B cell (primary cell): Measurements from ENCODE around the gene CGB1. TPM values are rescaled to one million over a fixed set of nuclear protein-coding genes. Genes with fewer than 3 reads are reported as not detected.

ENCODE experiments used
- ATAC-seq: fragments of 200-7000 bp; cut with Tn5 transposase; one replicate; pipeline ENCODE4 v1.10.0; 2021; ENCODE audit warnings: low read depth, mild to moderate bottlenecking, moderate number of reproducible peaks, moderate library complexity
- CTCF ChIA-PET: fragments of 350-600 bp; sonication (Branson Sonifier 250); formaldehyde crosslinking; loops from one replicate; lab custom pipeline; 2021; ENCODE audit warnings: antibody characterized with exemption, inconsistent platforms; lab: Charles Lee
- POLR2A ChIA-PET: fragments of 350-600 bp; sonication (Branson Sonifier 250); formaldehyde crosslinking; loops from one replicate; lab custom pipeline; 2021; ENCODE audit warnings: antibody characterized with exemption; lab: Charles Lee
- DNase-seq: peaks from one replicate; pipeline ENCODE4 v3.0.0; 2013
- H2AFZ ChIP-seq: 2 replicates; pipeline ENCODE4 v1.6.1; 2012; ENCODE audit warnings: mild to moderate bottlenecking, low read depth, low read length; ENCODE audit not compliant: insufficient read depth, poor library complexity, severe bottlenecking
- H3K27ac ChIP-seq, 2 donors: 1 replicate in 1 of 2; 2 replicates in 1 of 2; pipeline ENCODE4 v1.5.1; 2012 to 2013; ENCODE audit warnings: low read length in 2 of 2, mild to moderate bottlenecking in 2 of 2, moderate library complexity in 1 of 2
- H3K27me3 ChIP-seq, 4 experiments: fragments of 200-600 bp in 1 of 4; sonication (generic) in 1 of 4; replicated peaks in 1 of 4; 1 replicate in 2 of 4; 2 replicates in 2 of 4; pipeline versions ENCODE4 v1.6.1 to v1.7.0; 2013 to 2016; ENCODE audit warnings: low read length in 3 of 4, mild to moderate bottlenecking in 2 of 4, mixed read lengths in 1 of 4, moderate library complexity in 1 of 4; ENCODE audit not compliant: insufficient read depth in 4 of 4, control insufficient read depth in 3 of 4; ENCODE audit errors: control extremely low read depth in 1 of 4
- H3K36me3 ChIP-seq, 2 experiments: replicated peaks in 1 of 2; 1 replicate in 1 of 2; 2 replicates in 1 of 2; pipeline versions ENCODE4 v1.6.1 to v1.7.1; 2013; ENCODE audit warnings: low read length in 1 of 2; ENCODE audit not compliant: insufficient read depth in 2 of 2, control insufficient read depth in 1 of 2; ENCODE audit errors: control extremely low read depth in 1 of 2, extremely low read depth in 1 of 2
- H3K4me1 ChIP-seq, 2 donors: fragments of 200-600 bp in 1 of 2; sonication (generic) in 1 of 2; 1 replicate in 1 of 2; 2 replicates in 1 of 2; pipeline versions ENCODE4 v1.5.1 to v1.6.1; 2013 to 2017; ENCODE audit warnings: low read length in 2 of 2; ENCODE audit not compliant: control insufficient read depth in 2 of 2, insufficient read depth in 2 of 2
- H3K4me2 ChIP-seq: replicated peaks from 2 replicates; pipeline ENCODE3; 2012; ENCODE audit warnings: mild to moderate bottlenecking, low read depth, low read length; ENCODE audit not compliant: poor library complexity, severe bottlenecking
- H3K4me3 ChIP-seq, 5 experiments: fragments of 200-600 bp in 1 of 5; sonication (generic) in 1 of 5; 1 replicate in 3 of 5; 2 replicates in 2 of 5; pipeline versions ENCODE4 v1.5.1 to v1.7.0; 2011 to 2016; ENCODE audit warnings: low read length in 4 of 5, mild to moderate bottlenecking in 4 of 5, low read depth in 2 of 5, control low read depth in 1 of 5, moderate library complexity in 1 of 5; ENCODE audit not compliant: insufficient read depth in 1 of 5; ENCODE audit errors: control extremely low read depth in 1 of 5, extremely low read depth in 1 of 5
- H3K79me2 ChIP-seq: fragments of 200-600 bp; sonication (generic); one replicate; pipeline ENCODE4 v1.6.0; 2016; ENCODE audit warnings: low read length; ENCODE audit not compliant: control insufficient read depth, insufficient read depth
- H3K9ac ChIP-seq: fragments of 200-600 bp; sonication (generic); 2 replicates; pipeline ENCODE4 v1.6.1; 2017; ENCODE audit warnings: mild to moderate bottlenecking, low read length, moderate library complexity
- H3K9me3 ChIP-seq, 3 donors: one replicate each; pipeline versions ENCODE4 v1.6.1 to v1.7.1; 2013; ENCODE audit warnings: low read length in 2 of 3; ENCODE audit not compliant: control insufficient read depth in 2 of 3, insufficient read depth in 1 of 3; ENCODE audit errors: control extremely low read depth in 1 of 3
- H4K20me1 ChIP-seq: 2 replicates; pipeline ENCODE4 v1.6.0; 2012; ENCODE audit warnings: mild to moderate bottlenecking, low read length; ENCODE audit not compliant: insufficient read depth, control insufficient read depth, poor library complexity, severe bottlenecking
- H3K27ac Mint-ChIP-seq: one replicate; pipeline ENCODE4 v1.8.0; 2021; ENCODE audit warnings: mixed read lengths
- H3K27me3 Mint-ChIP-seq: one replicate; pipeline ENCODE4 v1.8.0; 2021; ENCODE audit warnings: mixed read lengths
- H3K4me1 Mint-ChIP-seq: one replicate; pipeline ENCODE4 v1.8.0; 2021; ENCODE audit warnings: mixed read lengths
- H3K4me3 Mint-ChIP-seq: one replicate; pipeline ENCODE4 v1.8.0; 2021; ENCODE audit warnings: mixed read lengths
- H3K9me3 Mint-ChIP-seq: one replicate; pipeline ENCODE4 v1.8.0; 2022; ENCODE audit warnings: mixed read lengths; ENCODE audit not compliant: insufficient read depth
- CTCF ChIP-seq: fragments of 200-600 bp; IDR thresholded peaks from one replicate; pipeline ENCODE4 v1.8.0; 2022; ENCODE audit warnings: antibody characterized with exemption, mild to moderate bottlenecking
- EZH2 ChIP-seq: IDR thresholded peaks from 2 replicates; pipeline ENCODE4 v1.6.1; 2012; ENCODE audit warnings: borderline replicate concordance, low read depth, mild to moderate bottlenecking, moderate library complexity, low read length; ENCODE audit not compliant: insufficient read depth, poor library complexity, severe bottlenecking
- WGBS: methylation state at CpG from one replicate; pipeline ENCODE4 v1.1.5; 2013; ENCODE audit warnings: missing lambda C conversion rate; ENCODE audit not compliant: insufficient coverage; 5-methylcytosine and 5-hydroxymethylcytosine counted together
- intact Hi-C: fragments of 100-400 bp; cut with micrococcal nuclease; formaldehyde crosslinking; loops from one replicate; pipeline ENCODE4 v1.10.0; 2022
- polyA plus RNA-seq: library from polyadenylated mRNA; depleted of rRNA; stranded (reverse); fragments of >200 nt; gene quantifications from 2 replicates; pipeline ENCODE4 v1.2.3, GENCODE V29; 2012
- total RNA-seq, 2 donors: library from RNA; stranded (reverse); fragments of 120-200 nt in 1 of 2; gene quantifications; 1 replicate in 1 of 2; 2 replicates in 1 of 2; pipeline versions ENCODE4 v1.2.3 to v1.2.4, GENCODE V29; 2013 to 2022

Gene CGB1
- total and polyA plus RNA-seq, 2 donors (not counting 1 experiment from before 2014, with no cell fraction given): not detected

- TF ChIP-seq CTCF: no peak
- TF ChIP-seq EZH2: no peak
- 90% methylated on average over 10 of the region's 17 CpGs for WGBS
- POLR2A ChIA-PET: interaction anchor here (0.6 kb wide), 1 partner anchor 440 kb away, joined by 4 read pairs; no protein-coding TSS in a partner anchor
- H4K20me1 ChIP-seq: peaks cover 6% of the 10 kb centered on the region
- no peak overlapping the region for H2AFZ ChIP-seq
- no peak for ATAC-seq
- peaks cover 15 to 23% of the 10 kb centered on the region in 2 donors for H3K4me1 ChIP-seq
- CTCF ChIA-PET: interaction anchor here (1.0 kb wide), 1 partner anchor 201 kb away, joined by 3 read pairs; no protein-coding TSS in a partner anchor
- no peak overlapping the region for H3K4me3 ChIP-seq
- peaks cover 0 to 14% of the 10 kb centered on the region in 2 experiments for H3K36me3 ChIP-seq
- peaks cover 35% of the 10 kb centered on the region for H3K79me2 ChIP-seq
- H3K9me3 ChIP-seq: no peaks in the 10 kb centered on the region
- H3K4me2 ChIP-seq: no peak overlapping the region
- intact Hi-C loops: loop anchor here (10.0 kb wide), 1 partner anchor 125 kb away; the partner anchor contains the start of genes C19orf73, LIN7B and PPFIA3
- no peak overlapping the region for H3K27ac ChIP-seq
- no peaks in the 10 kb centered on the region for H3K9me3 Mint-ChIP-seq
- no peaks in the 10 kb centered on the region for H3K27me3 ChIP-seq
- no peak for DNase-seq
- H3K27ac Mint-ChIP-seq: no peak overlapping the region
- no peaks in the 10 kb centered on the region for H3K27me3 Mint-ChIP-seq
- H3K9ac ChIP-seq: no peak overlapping the region
- H3K4me1 Mint-ChIP-seq: peaks cover 33% of the 10 kb centered on the region
- H3K4me3 Mint-ChIP-seq: no peak overlapping the region
These were observed 46.9 kb downstream of the CGB1 start for GRCh38 chr19:48989701-48990291.

GRCh38 chr19:48988860-48989259 is 47.8 kb downstream of the CGB1 start:
- H3K4me1 Mint-ChIP-seq: peaks cover 27% of the 10 kb centered on the region
- no peak overlapping the region for H3K4me2 ChIP-seq
- ChIA-PET POLR2A (interaction anchor here (0.6 kb wide), 1 partner anchor 440 kb away, joined by 4 read pairs; no protein-coding TSS in a partner anchor), CTCF (interaction anchor here (0.6 to 1.0 kb wide), 3 partner anchors 200 to 749 kb away, joined by 3 read pairs; no protein-coding TSS in a partner anchor)
- H3K27ac Mint-ChIP-seq: no peak overlapping the region
- H3K4me3 Mint-ChIP-seq: no peak overlapping the region
- ATAC-seq (no peak), DNase-seq (no peak)
- H4K20me1 ChIP-seq: peaks cover 6% of the 10 kb centered on the region
- no peak overlapping the region for H3K4me3 ChIP-seq
- no peak overlapping the region for H3K9ac ChIP-seq
- H3K27ac ChIP-seq: no peak overlapping the region
- no peaks in the 10 kb centered on the region for H3K9me3 ChIP-seq
- peaks cover 26% of the 10 kb centered on the region for H3K79me2 ChIP-seq
- H3K27me3 Mint-ChIP-seq: no peaks in the 10 kb centered on the region
- peaks cover 8 to 15% of the 10 kb centered on the region in 2 donors for H3K4me1 ChIP-seq
- H3K9me3 Mint-ChIP-seq: no peaks in the 10 kb centered on the region
- no peak for TF ChIP-seq EZH2
- TF ChIP-seq CTCF: no peak
- H3K27me3 ChIP-seq: no peaks in the 10 kb centered on the region
- intact Hi-C loops: no loop called here
- H3K36me3 ChIP-seq: peaks cover 0 to 15% of the 10 kb centered on the region in 2 experiments
- H2AFZ ChIP-seq: no peak overlapping the region
- 94% methylated on average over 9 of the region's 9 CpGs for WGBS
